NCI-H82 (cell line): ENCODE results near the gene CACNA1A.

Experiments
- DNase-seq: peaks from one replicate; lab custom pipeline; 2025; lab: John Stamatoyannopoulos, UW

CACNA1A gene

DNA sequence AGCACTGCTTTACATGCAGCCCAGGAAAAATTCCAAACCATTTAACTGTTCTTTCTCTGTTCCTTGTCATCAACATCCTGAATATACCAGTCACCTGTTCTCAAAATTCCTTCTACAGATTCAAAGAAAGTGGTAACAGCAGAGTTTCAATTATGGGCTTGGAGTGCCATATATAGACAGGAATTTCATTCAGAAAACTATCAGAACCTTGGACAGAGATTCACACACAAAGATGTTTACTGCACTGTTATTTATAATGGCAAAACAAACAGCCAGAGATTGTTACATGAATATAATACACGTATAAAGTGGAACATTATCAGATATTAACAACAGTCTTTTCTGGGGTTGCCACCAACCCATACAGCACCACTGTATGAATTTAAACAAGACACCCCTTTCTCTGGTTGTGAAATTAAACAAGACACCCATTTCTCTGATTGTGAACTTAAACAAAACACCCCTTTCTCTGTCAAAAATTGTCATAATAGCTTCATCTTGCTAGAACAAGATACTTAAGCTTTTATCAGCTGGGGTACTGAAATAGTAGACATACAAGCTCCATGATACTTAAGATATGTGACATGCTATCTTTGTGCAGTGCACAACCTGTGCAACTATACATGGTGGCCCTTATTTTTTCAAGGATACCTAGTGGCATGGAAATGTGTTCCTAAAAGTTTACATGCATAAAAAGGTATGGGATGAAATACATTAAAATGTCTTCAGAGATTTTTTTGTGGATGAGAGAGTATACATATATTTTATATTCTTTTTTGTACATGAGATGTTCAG lies 12.6 kb downstream of the CACNA1A start:
- DNase-seq, result no peak

- DNase-seq, result no peak
Observed at GRCh38 chr19:13492128-13492527, 14.2 kb downstream of the CACNA1A start.

- no peak for DNase-seq
Observed at GRCh38 chr19:13487985-13488384, 18.3 kb downstream of the CACNA1A start.

GRCh38 chr19:13484166-13484565 lies 22.1 kb downstream of the CACNA1A start:
- no peak for DNase-seq

GRCh38 chr19:13483215-13483614 lies 23.1 kb downstream of the CACNA1A start:
- no peak for DNase-seq

DNA sequence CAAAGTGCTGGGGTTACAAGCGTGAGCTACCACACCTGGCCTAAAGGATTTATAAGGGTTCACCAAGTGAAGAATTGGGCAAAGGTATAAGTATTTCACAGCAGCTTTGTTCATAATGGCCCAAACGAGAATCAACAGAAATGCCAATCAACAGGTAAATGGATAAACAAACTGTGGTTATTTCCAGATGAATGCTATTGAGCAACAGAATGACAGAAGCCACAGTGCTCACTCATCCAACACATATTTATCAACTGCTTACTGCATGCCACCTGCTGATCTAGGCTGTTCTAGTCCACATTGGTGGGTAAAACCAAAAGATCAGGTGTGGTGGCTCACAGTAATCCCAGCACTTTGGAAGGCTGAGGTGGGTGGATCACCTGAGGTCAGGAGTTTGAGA lies 27.7 kb downstream of the CACNA1A start:
- no peak for DNase-seq

- no peak for DNase-seq
Observed at GRCh38 chr19:13476071-13476470, 30.2 kb downstream of the CACNA1A start.

GRCh38 chr19:13475044-13475443 lies 31.2 kb downstream of the CACNA1A start:
- DNase-seq, result no peak

DNA sequence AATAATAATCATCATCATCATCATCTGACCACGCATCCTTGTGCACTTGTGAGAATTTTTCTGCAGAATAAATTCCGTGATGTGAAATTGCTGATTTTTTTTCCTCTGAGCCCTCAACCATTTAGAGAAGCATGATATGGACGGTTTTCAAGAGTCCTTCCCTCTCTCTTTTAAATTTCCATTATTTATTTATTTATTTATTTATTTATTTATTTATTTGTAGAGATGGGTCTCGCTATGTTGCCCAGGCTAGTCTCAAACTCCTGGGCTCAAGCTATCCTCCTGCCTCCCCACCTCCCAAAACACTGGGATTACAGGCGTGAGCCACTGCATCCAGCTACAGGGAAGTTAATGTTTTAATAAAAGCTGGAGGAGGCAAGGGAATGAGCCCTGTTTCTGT lies 39.6 kb downstream of the CACNA1A start:
- DNase-seq, result no peak

GRCh38 chr19:13463296-13463695 lies 43.0 kb downstream of the CACNA1A start:
- DNase-seq, result no peak

GRCh38 chr19:13461536-13461935 lies 44.7 kb downstream of the CACNA1A start:
- no peak for DNase-seq

DNA sequence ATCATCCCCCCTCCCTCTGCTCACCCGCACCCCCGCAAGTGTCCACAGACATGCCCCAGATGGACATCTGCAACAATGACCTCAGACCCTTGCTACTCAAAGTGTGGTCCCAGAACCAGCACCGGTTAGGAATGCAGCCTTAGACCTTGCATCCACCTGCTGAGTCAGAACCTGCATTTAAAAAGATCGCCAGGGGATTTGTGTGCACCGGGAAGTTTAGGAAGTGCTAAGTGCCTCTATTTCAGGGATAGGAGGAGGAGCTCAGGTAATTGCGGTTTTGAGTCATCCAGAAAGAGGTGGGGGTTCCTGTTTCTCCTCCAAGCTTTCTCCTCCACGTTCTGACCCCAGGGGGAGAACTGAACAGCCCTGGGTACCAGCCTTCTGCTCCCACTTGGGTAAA lies 46.2 kb downstream of the CACNA1A start:
- DNase-seq, result no peak

DNA sequence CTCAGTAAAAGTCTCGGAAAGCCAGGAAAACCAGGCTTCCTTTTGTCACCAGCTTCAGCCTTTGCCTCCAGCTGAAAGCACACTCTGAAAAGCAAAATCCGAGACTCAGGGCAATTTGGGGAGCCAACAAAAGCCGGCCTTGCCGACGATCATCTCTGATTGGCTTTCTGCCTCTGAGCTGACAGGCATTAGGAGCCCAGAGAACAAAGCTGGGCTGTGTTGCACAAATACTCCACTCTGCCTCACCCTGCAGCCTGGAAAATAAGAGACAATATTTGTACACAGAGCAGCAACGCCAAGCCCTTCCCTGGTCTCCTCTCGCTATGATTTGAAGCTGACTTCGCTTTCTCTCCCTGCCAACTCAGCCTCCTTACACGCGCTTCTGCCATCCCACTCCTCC lies 46.9 kb downstream of the CACNA1A start:
- DNase-seq, result no peak

- no peak for DNase-seq
Observed at GRCh38 chr19:13451434-13451995, 54.8 kb downstream of the CACNA1A start.

- no peak for DNase-seq
Observed at GRCh38 chr19:13447978-13448377, 58.3 kb downstream of the CACNA1A start.

GRCh38 chr19:13441810-13442512 lies 64.3 kb downstream of the CACNA1A start:
- DNase-seq, result peak; percentile 25

DNA sequence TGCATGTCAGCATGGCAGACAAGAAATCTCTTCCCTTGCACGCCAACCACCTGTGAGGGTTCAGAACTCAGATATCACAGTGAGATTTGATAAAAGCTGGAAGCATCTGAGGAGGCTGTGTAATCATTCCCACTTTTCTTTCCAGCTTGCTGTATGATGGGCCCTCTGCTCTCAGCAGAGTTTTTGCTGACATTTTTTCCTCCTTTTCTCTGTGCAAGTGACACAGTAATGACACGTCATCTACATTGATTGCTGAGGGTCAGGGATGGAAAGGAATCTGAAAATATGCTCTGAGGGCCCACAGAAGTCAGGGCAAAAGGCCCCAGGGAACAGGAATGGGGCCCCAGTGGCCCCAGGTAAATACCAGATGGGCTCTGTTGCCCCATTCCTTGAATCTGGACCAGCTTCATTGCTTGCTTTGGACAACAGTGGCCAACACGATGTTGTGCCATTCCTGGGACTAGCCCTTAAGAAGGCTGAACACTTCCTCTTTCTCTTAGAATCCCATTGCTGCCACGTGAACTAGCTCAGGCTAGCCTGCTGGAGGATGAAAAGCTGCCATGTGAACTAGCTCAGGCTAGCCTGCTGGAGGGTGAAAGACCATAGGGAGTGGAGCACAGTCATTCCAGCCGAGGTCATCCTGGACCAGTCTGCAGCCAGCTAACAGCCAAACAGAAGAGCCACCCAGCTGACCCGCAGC lies 68.2 kb downstream of the CACNA1A start:
- no peak for DNase-seq

GRCh38 chr19:13436352-13436751 lies 69.9 kb downstream of the CACNA1A start:
- no peak for DNase-seq

DNA sequence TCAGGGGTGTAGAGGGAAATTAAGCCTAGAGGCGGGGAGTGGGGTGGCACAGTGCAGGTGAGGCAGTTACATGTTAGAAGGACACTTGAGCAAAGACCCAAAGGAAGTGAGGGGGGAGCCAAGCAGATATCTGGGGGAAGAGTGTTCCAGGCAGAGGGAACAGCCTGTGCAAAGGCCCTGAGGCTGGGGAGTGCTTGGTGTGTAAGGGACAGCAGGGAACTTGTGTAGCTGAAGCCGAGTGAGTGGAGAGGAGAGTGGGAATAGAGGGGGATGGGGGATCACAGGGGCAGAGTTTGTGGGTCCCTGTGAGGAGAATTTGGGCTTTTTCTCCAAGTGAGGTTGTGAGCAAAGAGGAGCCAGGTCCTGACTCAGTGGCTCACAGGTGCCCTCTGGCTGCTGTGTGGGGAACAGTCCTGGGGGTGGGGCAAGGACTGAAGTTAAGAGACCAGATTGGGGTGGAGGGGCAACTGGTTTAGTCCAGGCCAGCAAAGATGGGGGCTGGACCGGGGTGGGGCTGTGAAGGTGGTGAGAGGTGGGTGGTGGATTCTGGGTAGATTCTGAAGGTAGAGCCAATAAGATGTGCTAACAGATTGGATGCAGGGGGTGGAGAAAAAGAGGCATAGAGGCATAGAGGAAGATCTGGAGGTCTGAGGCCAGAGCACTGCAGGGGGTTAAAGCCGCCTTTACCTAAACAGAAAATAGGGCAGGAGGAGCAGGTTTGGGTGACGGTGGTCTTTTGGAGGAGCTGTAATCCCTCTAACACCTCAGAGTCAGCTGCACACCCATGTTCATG lies 75.3 kb downstream of the CACNA1A start:
- peak; percentile 76 for DNase-seq

- no peak for DNase-seq
Observed at GRCh38 chr19:13429563-13429962, 76.7 kb downstream of the CACNA1A start.

DNA sequence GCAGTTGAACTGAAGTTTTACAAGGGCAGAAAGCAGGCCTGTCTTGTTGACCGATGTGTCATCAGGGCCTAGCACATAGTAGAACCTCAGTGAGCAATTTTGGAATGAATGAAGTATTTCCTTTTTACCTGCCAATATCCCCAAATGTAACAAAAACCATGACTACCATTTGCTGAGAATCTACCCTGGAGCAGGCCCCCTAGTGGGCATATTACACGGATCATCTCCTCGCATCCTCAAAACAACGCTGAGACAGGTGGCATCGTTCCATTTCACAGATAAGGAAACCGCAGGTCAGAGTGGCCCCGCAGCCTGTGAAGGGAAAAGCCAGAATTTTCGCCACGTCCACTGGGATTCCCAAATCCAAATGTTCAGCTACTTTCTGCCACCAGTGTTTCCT lies 77.9 kb downstream of the CACNA1A start:
- peak; percentile 51 for DNase-seq
